Left lung (tissue), 10 donors: ENCODE data around the gene CMKLR1. TPM values are rescaled to one million over a fixed set of nuclear protein-coding genes. Genes with fewer than 3 reads are reported as not detected.

Experiments
- ATAC-seq: fragments of 200-7000 bp; cut with Tn5 transposase; one replicate; pipeline ENCODE4 v1.9.1; 2020; ENCODE audit warnings: moderate library complexity
- DNase-seq, 4 donors: peaks; one replicate each; pipeline ENCODE4 v3.0.0-alpha.2; 2013 to 2020
- H3K27ac ChIP-seq, 2 donors: fragments of 200-600 bp; sonication (generic) in 1 of 2; one replicate each; pipeline versions ENCODE4 v1.5.0 to v1.8.0; 2020 to 2021
- H3K27me3 ChIP-seq, 2 donors: fragments of 200-600 bp; sonication (generic) in 1 of 2; one replicate each; pipeline versions ENCODE4 v1.5.0 to v1.8.0; 2020 to 2021
- H3K36me3 ChIP-seq, 2 donors: fragments of 200-600 bp; sonication (generic) in 1 of 2; one replicate each; pipeline versions ENCODE4 v1.5.0 to v1.8.0; 2020 to 2021
- H3K4me1 ChIP-seq, 2 donors: fragments of 200-600 bp; one replicate each; pipeline ENCODE4 v1.8.0; 2021
- H3K4me3 ChIP-seq, 2 donors: fragments of 200-600 bp; sonication (generic) in 1 of 2; one replicate each; pipeline versions ENCODE4 v1.5.0 to v1.8.0; 2020 to 2021; ENCODE audit warnings: mild to moderate bottlenecking in 1 of 2
- H3K9me3 ChIP-seq, 2 donors: fragments of 200-600 bp; sonication (generic) in 1 of 2; one replicate each; pipeline versions ENCODE4 v1.5.0 to v1.8.0; 2020 to 2021
- CTCF ChIP-seq, 2 donors: fragments of 200-600 bp; sonication (generic) in 1 of 2; IDR thresholded peaks; one replicate each; pipeline versions ENCODE4 v1.5.0 to v1.8.0; 2021; ENCODE audit warnings: antibody characterized with exemption in 2 of 2
- intact Hi-C, 2 donors: fragments of 100-400 bp; cut with DNase I; formaldehyde crosslinking; loops; one replicate each; pipeline versions ENCODE4 v1.11.2 to v1.14.2; 2022
- polyA plus RNA-seq, 6 donors: library from polyadenylated mRNA; unstranded; fragments of 120-200 nt; gene quantifications; one replicate each; pipeline ENCODE4 v1.2.1, GENCODE V29; 2013; ENCODE audit not compliant: insufficient read length in 6 of 6
- total RNA-seq, 2 donors: library from RNA; stranded (reverse); fragmentation: NEBNext Ultra II Directional; extraction: Animal tissue kit (Norgen Biotek cat#: 25700); gene quantifications; one replicate each; pipeline ENCODE4 v1.2.1, GENCODE V29; 2021
- donor health status: DM: no; HTN: yes; CAD: no.
- donor health status: DM: no; HTN: no; CAD: no.

Gene CMKLR1
- total and polyA plus RNA-seq, 8 donors = 10.1 to 31.2 (median 12.9) TPM

- no peaks in the 10 kb centered on the region for H3K27me3 ChIP-seq
- H3K36me3 ChIP-seq = no peaks in the 10 kb centered on the region
- DNase-seq (no peak), ATAC-seq (no peak)
- no peak overlapping the region for H3K4me3 ChIP-seq
- H3K27ac ChIP-seq = peak overlapping the region in 1 of 2 donors; percentile 23
- H3K4me1 ChIP-seq = peaks cover 14 to 64% of the 10 kb centered on the region in 2 donors
- no peak for TF ChIP-seq CTCF (IDR thresholded peaks at IDR 0.05)
- intact Hi-C loops = no loop called here
- no peaks in the 10 kb centered on the region for H3K9me3 ChIP-seq
Measured at GRCh38 chr12:108298761-108299275, 40.3 kb downstream of the CMKLR1 start.

- intact Hi-C loops = no loop called here
- Histone ChIP-seq H3K27ac (peak overlapping the region in 1 of 2 donors; percentile 23), H3K4me1 (peaks cover 8 to 57% of the 10 kb centered on the region in 2 donors)
Measured at GRCh38 chr12:108297895-108298760, 41.0 kb downstream of the CMKLR1 start.

GRCh38 chr12:108297424-108297823, 41.7 kb downstream of the CMKLR1 start:
- intact Hi-C loops = no loop called here
- no peak overlapping the region for H3K27ac ChIP-seq
- ATAC-seq (no peak), DNase-seq (no peak)
- no peaks in the 10 kb centered on the region for H3K27me3 ChIP-seq
- no peaks in the 10 kb centered on the region for H3K9me3 ChIP-seq
- peaks cover 0 to 10% of the 10 kb centered on the region in 2 donors for H3K36me3 ChIP-seq
- H3K4me3 ChIP-seq = no peak overlapping the region
- TF ChIP-seq CTCF (IDR thresholded peaks at IDR 0.05) = no peak
- H3K4me1 ChIP-seq = peaks cover under 1 to 50% of the 10 kb centered on the region in 2 donors

More at GRCh38 chr12:108297895-108298760, 41.0 kb downstream of the CMKLR1 start:
- peaks cover 0 to 3% of the 10 kb centered on the region in 2 donors for H3K36me3 ChIP-seq
- no peak for ATAC-seq
- no peak for TF ChIP-seq CTCF (IDR thresholded peaks at IDR 0.05)
- no peaks in the 10 kb centered on the region for H3K27me3 ChIP-seq
- no peaks in the 10 kb centered on the region for H3K9me3 ChIP-seq
- no peak overlapping the region for H3K4me3 ChIP-seq
- DNase-seq = no peak

- Histone ChIP-seq H3K27ac (no peak overlapping the region), H3K36me3 (peaks cover 0 to 15% of the 10 kb centered on the region in 2 donors), H3K4me1 (peaks cover 0 to 45% of the 10 kb centered on the region in 2 donors), H3K9me3 (no peaks in the 10 kb centered on the region), H3K27me3 (no peaks in the 10 kb centered on the region), H3K4me3 (no peak overlapping the region)
- DNase-seq (no peak), ATAC-seq (no peak)
- intact Hi-C loops = no loop called here
- TF ChIP-seq CTCF (IDR thresholded peaks at IDR 0.05) = no peak
Measured at GRCh38 chr12:108296945-108297344, 42.2 kb downstream of the CMKLR1 start.

- Histone ChIP-seq H3K27ac (no peak overlapping the region), H3K27me3 (no peaks in the 10 kb centered on the region), H3K4me1 (peaks cover 0 to 39% of the 10 kb centered on the region in 2 donors), H3K4me3 (no peak overlapping the region), H3K9me3 (no peaks in the 10 kb centered on the region), H3K36me3 (peaks cover 0 to 25% of the 10 kb centered on the region in 2 donors)
- intact Hi-C loops = no loop called here
- ATAC-seq (no peak), DNase-seq (no peak)
- TF ChIP-seq CTCF (IDR thresholded peaks at IDR 0.05) = no peak
Measured at GRCh38 chr12:108295641-108296040, 43.5 kb downstream of the CMKLR1 start.
